ENCODE data around the gene DGKG.

DGKG gene

DNA sequence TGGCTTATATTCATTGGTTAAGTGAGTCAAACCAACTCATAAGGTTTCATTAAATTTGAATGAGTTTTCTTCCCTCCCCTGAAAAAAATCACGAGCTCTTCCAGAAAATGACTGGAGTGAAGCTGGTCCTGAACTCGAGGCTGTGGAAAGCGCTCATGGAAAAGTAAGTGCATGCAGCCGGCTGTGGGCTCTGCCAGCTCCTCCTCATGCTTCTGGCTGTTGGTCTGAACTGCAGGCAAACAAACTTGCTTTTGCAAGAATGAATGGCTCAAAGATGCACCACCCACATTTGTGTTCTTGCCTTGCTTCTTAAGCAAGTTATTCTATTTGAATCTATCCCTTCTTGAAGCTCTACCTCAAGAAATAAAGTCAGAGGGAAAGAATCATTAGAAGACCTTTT lies 259.3 kb downstream of the DGKG start:
- no peak for DNase-seq

DNA sequence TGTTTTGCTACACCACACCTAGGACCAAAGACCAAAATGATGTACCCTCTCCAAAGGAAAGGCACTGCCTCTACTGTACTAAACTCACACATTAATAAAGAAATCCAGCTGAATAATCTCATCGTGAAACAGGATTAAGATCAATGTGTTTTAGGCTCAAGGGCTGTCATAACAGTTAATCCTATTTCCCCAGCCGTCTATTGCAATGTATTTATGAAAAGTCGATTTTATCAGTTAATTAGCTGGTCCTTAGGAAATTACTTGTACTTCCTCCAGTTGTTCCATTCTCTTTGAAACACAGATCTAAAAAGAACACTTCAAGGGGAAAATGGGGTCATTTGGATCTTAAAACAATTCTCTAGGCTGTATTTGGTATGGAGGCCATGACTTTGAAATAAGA lies 261.6 kb downstream of the DGKG start:
- no peak for DNase-seq

DNA sequence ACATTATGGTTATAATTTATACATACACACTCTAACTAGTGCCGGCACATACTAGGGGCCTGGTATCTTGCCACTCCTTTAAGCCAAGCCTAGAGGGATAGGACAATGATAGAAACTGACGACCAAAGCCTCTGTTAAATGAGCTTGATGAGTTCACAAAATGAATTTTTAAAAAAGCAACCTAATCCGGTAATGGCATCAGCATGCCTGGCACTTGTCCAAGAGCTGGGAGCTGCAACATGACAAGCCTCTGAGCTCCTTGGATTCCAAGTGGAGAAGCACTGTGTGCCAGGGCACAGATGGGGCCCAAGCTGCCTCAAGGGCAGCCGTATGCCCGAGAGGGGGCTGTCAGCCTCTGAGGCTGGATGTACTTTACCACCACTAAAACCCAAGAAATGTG lies 262.9 kb downstream of the DGKG start:
- DNase-seq: no peak

DNA sequence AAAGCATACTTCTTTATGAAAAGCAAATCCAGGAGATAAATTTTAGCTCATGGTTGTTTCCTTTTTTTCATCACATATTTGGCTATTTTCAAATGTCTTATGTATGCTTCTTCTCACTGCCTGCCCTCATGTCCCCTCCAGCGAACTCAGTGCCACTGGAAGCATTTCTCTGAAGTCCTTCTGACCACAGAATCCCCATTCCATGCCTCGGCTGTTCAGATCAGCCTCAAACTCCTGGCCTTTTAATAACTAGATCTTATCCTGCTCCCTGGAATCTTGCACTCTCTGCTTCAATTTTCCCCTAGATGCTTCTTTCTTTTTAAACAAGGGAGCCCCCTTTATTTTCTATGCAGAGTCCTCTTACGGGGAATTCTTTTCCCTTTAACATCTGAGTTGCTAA lies 263.3 kb downstream of the DGKG start:
- no peak for DNase-seq

DNA sequence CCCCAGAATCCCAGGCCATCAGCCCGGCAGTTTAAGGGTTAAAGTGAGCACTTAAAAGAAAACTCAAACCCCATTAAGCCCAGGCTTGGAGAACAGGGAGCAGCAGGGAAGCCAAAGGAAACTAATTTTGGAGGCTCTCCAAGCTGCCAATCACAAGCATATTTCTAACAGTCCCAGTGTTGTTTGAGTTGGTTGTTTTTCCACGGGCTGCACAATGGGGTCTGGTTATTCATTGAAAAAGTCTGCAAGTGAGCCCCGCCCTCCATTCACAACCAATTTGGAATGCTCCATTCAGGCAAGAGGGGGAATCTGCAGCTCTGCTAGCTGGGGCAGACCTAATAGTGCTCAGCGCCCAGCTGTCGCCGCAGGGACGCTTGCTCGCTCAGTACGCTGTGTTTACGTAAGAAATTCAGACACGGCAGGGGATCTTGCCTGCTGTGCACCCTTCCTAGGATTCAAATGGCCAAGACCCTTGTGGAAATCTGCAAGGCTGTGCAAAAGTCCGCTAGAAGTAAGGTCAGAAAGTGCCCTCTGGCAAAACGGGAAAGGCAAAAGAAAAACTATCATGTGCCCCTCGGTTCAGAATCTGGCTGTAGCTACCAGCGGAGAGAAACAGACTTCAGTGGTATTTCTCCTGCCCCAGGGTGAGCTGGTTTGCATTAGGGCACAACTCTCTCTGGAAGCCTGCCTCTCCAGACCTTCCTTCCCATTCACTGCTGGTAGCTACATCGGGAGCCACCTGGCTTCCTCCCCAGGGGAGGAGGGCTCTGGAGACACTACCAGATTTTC lies 264.2 kb downstream of the DGKG start:
- DNase-seq: no peak

DNA sequence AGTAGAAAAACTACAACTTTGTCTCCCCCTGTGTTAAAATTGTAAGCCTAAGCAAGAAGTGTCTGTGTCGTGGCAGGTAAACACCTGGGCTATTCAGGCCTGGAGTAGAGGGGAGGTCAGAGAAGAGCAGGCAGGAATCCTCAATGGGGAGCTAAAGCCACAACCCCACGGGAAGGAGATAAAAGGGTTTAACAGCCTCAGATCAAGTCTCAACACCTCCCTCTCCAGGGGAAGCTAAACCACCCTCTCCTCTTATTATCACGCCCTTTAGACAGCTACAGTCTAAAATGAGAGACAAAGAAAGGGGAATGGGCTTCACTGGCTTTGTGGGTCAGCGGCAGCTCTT lies 264.7 kb downstream of the DGKG start:
- no peak for DNase-seq
